HG03342 (cell line): ENCODE measurements around the gene PKHD1.

ENCODE experiments used
- ATAC-seq: cut with Tn5 transposase; IDR thresholded peaks from one replicate; pipeline ENCODE4 v1.9.1; 2021; ENCODE audit warnings: mild to moderate bottlenecking, moderate library complexity; ENCODE audit not compliant: unreplicated experiment

The PKHD1 gene

GRCh38 chr6:51651132-51651817, 436.1 kb downstream of the PKHD1 start:
- no peak for ATAC-seq

GRCh38 chr6:51648774-51649173, 438.6 kb downstream of the PKHD1 start:
- ATAC-seq: no peak

GRCh38 chr6:51648236-51648635, 439.2 kb downstream of the PKHD1 start:
- no peak for ATAC-seq

- ATAC-seq: no peak
Observed at GRCh38 chr6:51644426-51644825, 443.0 kb downstream of the PKHD1 start.

GRCh38 chr6:51640021-51640420, 447.4 kb downstream of the PKHD1 start:
- ATAC-seq: no peak

GRCh38 chr6:51633424-51633823, 454.0 kb downstream of the PKHD1 start:
- ATAC-seq: no peak

- ATAC-seq: no peak
Observed at GRCh38 chr6:51630011-51630410, 457.4 kb downstream of the PKHD1 start.

- no peak for ATAC-seq
Observed at GRCh38 chr6:51626391-51626790, 461.0 kb downstream of the PKHD1 start.

- ATAC-seq: no peak
Observed at GRCh38 chr6:51625566-51625965, 461.8 kb downstream of the PKHD1 start.

- no peak for ATAC-seq
Observed at GRCh38 chr6:51620971-51621370, 466.4 kb downstream of the PKHD1 start.

- ATAC-seq: peak; percentile 19
Observed at GRCh38 chr6:51619042-51619799, 468.2 kb downstream of the PKHD1 start.

- peak; percentile 70 for ATAC-seq
Observed at GRCh38 chr6:51618563-51618962, 468.9 kb downstream of the PKHD1 start.

- ATAC-seq: no peak
Observed at GRCh38 chr6:51617751-51618150, 469.7 kb downstream of the PKHD1 start.

- ATAC-seq: no peak
Observed at GRCh38 chr6:51616243-51616642, 471.2 kb downstream of the PKHD1 start.

GRCh38 chr6:51614725-51615124, 472.7 kb downstream of the PKHD1 start:
- ATAC-seq: no peak

GRCh38 chr6:51613558-51613957, 473.9 kb downstream of the PKHD1 start:
- no peak for ATAC-seq

- ATAC-seq: no peak
Observed at GRCh38 chr6:51608932-51609331, 478.5 kb downstream of the PKHD1 start.

- no peak for ATAC-seq
Observed at GRCh38 chr6:51608383-51608782, 479.0 kb downstream of the PKHD1 start.

GRCh38 chr6:51600514-51600913, 486.9 kb downstream of the PKHD1 start:
- ATAC-seq: no peak

GRCh38 chr6:51598171-51598570, 489.2 kb downstream of the PKHD1 start:
- ATAC-seq: no peak

- no peak for ATAC-seq
Observed at GRCh38 chr6:51594981-51595380, 492.4 kb downstream of the PKHD1 start.

GRCh38 chr6:51585264-51585663, 502.1 kb downstream of the PKHD1 start:
- no peak for ATAC-seq
